HG03521 (cell line): ENCODE data around the gene SEPTIN3.

ENCODE experiments used
- ATAC-seq: cut with Tn5 transposase; IDR thresholded peaks from one replicate; pipeline ENCODE4 v1.9.1; 2021; ENCODE audit warnings: mild to moderate bottlenecking, moderate library complexity; ENCODE audit not compliant: unreplicated experiment

The SEPTIN3 gene

DNA sequence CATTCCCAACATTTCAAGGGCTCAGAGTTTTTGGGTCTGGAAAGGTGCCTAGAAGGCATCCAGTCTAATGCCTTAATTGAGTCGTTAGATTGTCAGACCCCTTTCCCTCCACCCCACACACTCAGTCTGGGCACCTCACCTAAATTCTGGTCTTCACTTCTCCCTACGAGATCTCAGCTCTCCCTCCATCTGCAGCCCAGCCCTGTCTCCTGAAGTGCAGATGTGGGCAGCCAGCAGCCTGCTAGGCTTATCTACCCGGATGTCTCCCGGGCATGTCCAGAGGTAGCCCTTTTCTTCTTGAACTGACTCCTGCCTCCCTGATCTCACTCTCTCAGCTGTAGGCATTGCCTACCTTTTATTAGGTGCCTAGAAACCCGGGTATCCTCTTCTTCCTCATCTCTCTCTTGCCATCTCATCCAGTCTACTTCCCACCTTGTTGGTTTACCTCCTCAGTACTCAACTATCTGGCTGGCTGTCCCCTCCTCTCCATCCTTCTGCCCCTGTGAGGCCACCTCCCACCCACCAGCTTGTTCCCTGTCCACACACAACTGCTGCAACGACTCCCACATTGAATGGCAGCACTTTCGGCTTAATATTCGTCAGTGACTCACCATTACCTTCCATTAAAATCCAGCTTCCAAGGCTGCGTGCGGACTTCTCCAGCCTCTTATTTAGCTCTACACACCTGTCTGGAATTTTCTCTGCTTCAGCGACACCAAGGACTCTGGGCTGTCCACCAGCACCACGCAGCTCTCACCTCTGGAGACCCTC, 6.2 kb downstream of the SEPTIN3 start:
- no peak for ATAC-seq

DNA sequence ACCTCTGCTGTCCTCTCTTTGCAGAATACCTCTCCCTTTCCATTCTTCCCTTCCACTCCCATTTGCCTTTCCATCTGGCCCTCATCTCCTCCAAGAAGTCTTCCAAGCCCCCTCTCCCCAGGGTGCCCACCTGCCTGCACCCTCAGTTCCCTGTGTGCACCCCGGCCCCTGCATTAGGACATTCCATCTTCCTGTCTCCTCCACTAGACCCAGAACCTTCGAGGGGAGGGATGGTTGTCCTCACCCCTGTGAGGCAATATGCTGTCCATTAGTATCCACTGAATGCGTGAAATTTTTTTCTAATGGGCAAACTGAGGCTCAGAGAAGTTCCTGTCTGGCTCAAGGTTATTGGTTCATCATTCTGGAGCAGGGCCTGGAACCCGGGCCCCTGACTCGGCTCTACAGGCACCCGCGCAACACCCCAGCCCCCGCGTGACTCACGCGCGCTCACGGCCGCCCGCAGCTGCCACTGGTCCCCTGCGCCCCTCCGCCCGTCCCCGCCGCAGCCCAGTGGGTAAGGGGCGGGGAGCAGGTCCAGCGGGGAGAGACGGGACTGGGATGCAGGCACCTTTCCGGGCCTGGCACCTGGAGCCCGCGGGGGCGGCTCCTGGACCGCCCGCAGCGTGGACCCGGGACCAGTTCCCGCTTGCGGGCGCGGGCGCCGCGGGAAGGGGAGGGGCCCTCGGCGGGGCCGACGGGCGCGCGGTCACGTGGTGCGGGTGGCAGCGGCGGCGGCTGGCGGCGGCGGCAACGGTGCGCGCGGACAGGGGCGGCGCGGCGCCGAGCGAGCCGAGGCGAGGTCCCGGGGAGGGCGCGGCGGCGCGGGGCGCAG, 7.0 kb downstream of the SEPTIN3 start:
- no peak for ATAC-seq

DNA sequence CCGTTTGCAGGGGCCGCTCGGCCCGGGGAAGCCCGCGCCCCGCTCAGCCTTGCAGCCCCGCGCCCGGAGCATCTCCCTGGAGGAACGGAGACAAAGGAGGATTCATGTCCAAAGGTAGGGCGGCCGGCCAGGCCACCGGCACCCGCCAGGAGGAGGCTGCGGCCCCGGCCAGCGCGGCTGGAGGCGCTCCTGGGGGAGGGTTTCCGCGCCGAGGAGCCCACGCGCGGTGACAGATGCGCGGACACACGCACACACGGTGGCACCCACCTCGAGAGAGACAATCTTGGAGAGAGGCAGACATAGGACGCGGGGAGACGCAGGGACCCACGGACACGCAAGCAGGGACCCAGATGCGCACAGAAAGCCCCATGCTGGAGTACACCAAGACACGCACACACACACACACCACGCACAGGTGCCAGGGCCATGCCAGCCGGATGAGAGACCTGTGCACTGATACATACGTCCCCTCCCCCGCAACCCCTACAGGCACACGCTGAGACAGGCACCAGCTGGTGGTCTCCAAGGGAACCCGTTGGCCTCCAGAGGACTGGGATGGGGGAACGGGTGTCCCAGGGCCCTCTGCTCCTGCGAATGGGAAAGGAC, 7.8 kb downstream of the SEPTIN3 start:
- ATAC-seq = no peak

DNA sequence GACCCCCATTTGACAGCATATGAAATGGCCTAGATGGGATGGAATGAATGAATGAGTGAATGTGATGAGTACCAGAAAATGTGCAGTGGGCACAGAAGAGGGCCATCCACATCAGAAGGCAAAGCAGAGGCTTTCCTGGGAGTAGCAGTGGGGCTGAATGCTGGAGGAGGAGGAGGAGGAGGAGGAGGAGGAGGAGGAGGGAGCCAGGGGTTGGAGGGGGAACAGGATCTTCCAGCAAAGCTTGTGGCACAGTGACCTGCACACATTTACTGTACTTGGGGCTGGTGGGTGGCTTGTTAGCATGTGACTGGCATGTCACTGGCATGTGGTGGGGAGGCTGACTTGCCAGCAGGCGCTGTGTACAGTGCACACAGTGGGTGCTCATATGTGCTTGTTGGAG, 9.5 kb downstream of the SEPTIN3 start:
- ATAC-seq = no peak

DNA sequence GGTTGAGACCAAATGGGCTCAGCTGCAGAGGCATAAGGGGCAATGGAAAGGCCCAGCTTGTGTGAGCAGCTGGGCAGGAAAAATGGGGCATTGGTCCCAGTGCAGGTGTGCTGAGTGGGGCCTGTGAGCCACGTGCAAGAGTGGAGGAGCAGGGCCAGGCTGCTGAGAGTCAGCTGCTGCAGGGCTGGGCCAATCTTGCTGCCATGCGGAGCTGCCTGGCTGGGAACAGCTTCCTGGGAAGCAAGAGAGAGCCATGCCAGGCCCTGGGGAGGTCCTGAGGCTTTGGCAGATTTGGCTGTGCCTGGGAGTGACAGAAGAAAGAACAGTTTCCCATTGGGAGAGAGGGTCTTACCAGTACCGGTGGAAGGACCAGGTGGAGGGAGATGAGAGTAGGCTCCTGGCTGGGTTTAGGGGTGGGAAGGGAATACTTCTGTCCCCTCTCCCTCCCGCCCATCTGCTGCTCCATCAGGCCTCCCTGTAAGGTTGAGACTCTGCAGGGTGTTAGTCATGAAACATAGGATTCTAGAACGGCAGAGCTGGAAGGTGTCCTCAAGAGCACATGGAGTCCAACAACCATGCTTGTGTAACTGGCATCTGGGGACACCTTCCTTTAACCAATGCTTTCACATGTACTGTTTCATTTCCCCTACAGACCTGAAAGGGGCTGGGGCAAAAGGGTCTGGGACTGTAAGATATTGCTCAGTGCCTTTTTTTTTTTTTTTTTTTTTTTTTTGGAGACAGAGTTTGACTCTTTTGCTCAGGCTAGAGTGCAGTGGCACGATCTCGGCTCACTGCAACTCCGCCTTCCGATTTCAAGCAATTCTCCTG, 10.4 kb downstream of the SEPTIN3 start:
- no peak for ATAC-seq

DNA sequence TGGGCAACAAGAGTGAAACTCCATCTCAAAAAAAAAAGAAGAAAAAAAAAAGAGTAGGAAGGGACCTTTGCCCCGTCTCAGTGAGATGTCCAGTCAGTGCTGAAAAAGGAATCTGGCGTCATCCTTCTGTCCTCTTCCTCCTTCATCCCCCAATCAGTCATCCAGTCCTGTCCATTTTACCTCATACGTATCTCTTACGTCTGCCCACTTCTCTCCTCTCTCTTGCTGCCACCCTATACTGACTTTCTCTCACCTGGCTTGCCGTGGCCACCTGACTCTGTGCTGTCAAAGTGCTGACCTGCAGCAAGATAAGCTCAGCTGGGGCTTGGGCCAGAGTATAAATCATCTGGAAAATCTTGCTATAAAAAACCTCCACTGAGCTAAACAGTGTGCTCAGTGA, 13.6 kb downstream of the SEPTIN3 start:
- no peak for ATAC-seq

DNA sequence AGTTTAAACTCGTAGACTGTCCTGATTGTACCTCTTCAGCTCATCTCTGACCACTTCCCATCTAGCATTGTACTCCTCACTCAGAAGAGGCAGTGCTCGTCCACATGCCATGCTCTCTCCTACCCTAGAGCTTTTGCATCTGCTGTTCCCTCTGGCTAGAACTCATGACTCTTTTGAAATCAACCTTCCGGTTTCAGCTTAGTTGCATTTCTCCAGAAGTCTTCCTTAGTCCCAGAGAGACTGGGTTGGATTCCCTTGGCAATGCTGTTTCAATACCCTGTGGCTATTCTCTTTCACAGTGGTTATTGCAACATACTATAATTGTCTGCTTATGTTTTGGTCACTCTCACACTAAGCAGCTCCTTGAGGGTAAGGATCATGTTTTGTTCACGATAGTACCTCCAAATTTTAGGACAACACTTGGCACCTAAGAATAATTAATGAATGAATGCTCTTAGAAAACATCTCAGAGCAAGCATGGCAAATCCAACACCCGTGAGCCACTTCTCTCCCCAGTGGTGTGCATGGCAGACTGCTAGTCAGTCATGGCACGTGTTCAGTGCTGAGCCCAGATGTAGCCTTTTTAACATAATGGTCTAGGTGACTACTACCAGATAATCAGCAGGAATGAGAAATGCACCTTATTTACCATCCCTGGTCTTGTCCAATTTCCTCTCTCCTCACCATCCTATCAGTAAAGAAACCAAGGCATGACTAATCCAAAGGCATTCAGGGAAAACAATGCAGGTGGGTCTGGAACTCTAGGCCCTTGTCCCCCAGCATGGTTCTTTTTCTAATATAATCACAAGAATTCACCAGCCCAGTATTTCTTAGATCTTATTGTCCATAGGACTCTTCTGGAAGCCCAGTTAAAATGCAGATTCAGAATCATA, 14.5 kb downstream of the SEPTIN3 start:
- no peak for ATAC-seq

DNA sequence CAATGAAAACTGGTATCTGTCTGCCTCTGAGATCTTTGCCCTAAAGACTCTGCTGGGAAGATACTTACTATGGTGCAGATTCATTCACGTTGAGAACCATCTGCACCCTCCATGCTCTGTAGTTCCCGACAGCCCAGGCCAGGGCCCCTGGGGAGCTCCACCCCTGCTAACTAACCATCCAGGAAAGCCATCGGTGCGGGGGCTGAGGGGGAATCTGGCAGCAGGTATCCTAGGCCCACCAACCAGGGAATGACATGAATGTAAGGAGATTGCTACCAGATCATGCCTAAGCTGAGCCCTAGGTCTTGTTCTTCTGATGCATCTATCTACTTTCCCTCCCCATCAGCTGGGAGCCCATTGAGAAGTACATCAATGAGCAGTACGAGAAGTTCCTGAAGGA, 18.0 kb downstream of the SEPTIN3 start:
- ATAC-seq = no peak

DNA sequence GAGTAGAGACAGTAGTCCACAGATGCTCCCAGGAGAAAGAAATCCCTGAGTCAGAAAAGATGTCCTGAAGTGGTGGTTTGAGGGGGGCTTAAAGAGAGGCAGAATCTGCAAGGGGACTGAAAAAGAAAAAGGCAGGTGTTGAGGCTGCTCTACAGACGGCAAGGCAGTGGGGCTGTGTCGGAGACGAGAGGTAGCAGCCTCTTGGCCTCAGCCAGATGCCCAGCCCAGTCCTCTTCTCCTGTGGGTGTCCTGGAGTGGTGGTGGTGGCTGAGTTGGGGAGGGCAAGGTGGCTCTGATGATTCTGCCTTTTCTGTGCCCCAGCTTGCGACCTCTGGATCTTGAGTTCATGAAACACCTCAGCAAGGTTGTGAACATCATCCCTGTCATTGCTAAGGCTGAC, 20.0 kb downstream of the SEPTIN3 start:
- ATAC-seq = no peak

DNA sequence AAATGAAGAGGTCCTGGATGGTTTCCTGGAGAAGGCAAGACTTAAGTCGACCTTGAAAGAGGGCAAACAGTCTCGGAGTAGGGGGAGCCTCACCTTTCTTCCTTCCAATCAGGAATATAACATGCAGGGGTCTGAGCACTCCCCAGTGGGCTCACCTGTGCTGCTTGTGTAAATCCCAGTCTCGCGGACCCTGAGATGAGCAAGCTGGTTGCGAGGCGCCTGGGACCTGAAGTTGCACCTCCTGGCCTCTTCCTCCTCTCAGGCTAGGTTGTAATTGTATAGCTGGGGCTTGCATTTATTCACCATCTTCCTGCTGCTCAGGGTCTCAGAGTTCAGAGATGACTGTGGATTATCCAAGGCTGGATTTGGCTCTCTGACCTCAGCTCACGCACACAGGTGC, 21.9 kb downstream of the SEPTIN3 start:
- no peak for ATAC-seq

DNA sequence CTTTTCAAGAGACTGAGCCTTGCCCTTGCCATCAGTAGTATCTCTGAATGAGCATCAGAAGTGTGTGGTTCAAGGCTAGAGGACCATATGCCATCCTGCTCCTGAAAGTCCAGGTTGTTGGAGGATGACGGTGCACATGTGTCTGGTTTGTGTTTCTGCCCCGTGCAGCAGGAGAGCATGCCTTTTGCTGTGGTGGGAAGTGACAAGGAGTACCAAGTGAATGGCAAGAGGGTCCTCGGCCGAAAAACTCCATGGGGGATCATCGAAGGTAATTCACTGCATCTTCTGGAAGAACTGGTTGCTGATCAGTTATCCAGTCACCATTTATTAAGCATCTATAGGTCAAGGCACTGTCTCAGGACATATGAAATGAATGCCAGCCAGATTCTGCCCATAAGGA, 23.3 kb downstream of the SEPTIN3 start:
- no peak for ATAC-seq

DNA sequence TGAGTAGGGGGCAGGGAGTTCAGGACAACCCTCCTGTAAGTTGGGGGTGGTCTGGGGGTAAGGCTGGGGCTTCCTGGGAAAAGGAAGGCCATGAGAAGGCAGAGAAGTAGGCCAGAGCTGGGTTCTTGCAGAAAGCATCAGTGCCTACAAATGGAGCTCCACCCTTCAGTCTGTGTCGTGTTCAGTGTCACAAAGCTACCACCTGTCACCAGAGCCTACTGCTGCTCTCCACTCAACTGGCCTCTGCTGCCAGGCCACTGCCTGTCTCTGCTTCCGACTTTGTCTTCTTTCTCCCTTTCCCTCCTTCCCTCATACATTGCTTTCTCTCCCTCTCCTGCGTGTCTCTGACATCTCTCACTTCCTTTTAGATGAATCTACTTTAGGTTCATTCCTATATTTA, 26.0 kb downstream of the SEPTIN3 start:
- ATAC-seq = no peak

DNA sequence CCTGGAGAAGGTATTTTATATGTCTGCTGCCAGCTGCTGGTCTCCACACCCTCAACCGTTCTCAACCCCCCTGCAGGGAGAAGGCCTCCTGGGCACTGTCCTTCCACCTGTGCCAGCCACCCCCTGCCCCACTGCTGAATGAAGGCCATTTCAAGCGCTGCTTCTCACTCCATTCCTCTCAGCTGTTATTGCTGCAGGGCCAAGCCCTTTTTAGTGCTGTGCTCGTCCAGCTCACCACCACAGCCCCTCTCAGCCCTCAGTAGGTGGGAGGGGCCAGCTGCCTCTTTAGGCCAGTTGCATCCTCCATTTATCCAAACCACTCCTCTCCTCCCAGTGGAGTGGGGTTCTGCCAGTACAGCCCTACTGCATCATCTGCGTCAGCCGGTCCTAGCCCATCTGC, 27.6 kb downstream of the SEPTIN3 start:
- ATAC-seq = no peak

DNA sequence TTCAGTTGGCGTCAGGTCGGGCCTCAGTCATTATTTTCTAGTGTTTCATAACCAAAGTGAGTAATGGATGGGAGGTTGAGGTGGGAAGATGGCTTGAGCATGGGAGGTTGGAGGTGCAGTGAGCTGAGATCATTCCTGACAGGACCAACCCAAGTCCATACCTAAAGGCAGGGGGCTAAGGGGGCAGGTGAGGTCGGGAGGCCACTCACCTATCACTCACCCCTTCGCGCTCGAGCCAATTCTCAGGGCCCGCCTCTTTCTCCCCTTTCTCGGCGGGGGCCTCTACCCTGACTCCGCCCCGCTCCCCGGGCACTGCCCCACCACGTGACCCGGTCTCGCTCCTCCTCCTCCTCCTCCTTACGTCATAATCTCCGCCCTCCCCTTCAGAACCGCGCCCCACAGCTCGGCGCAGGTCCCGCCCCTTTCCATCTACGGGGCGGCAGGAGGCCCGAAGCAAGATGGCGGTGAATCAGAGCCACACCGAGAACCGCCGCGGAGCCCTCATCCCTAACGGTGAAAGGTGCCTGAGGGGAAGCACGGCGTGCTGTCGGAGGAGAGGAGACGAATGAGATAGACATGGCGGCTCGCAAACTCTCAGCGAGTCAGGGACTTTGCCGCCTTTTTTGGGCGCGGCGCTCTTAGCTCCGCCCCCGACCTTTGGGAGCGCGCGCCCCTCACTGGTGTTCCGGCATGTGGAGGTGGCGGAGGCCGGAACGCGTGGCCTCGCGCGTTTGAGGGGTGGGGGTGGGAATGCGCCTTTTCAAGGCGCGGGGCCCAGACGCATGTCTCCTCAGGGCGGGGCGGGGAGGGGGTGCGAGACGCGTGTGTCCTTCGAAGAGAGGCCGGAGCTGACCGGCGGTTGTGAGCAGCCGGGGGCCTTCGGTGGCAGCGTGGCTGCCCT, 29.4 kb downstream of the SEPTIN3 start, which contains the start of gene WBP2NL:
Gene WBP2NL, plus strand, starts transcription at position 428 of the 901 bp plus-strand sequence. Its CDS starts 31 bp downstream, at position 459.
- peak; percentile 89 for ATAC-seq

DNA sequence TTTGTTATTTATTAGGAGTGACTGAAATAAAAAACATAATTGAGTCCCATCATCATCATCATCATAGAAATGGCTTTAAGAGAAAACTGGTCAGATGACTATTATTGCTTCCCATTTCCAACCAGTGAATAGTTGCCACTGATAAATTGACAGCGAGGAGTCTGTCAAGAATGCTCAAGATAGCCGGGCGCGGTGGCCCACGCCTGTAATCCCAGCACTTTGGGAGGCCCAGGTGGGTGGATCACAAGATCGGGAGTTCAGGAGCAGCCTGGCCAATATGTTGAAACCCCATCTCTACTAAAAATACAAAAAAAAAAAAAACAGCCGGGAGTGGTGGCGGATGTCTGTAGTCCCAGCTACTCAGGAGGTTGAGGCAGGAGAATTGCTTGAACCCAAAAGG, 31.2 kb downstream of the SEPTIN3 start:
- no peak for ATAC-seq

DNA sequence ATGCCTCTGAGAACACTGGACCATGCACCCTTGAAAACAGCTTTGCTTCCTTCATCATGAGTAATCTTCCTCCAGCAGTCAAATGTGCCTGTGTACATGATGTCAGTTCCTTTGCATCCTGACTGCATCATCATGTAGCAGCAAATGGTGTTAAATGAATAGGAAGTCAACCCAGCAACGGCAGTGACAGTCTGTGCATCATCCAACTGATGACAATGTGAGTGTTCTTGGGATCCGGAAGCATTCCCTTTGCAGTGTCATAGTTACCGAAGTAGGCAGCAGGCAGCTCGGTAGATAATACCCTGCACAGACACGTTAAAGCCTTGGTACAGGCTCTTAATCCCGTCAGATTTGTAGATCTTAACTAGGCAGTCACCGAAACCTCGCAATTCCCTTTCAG, 31.9 kb downstream of the SEPTIN3 start:
- ATAC-seq = no peak

DNA sequence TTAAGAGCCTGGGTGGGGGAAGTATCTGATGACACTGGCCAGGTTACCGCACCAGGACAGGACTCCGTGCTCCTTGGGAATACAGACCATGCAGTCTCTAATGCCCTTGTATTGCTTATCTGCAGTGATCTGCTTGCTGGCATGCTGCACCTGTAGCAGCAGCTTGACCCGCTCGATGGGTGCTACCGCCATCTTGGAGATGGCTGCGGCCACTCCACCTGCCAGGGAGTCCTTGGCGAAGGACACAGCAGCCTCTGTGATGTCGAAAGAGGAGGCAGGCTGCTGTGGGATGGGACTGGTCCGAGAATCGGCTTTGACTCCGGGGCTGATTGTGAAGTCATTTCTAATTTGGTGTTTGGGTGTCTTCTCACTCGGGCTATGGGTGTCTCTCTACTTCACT, 32.5 kb downstream of the SEPTIN3 start:
- no peak for ATAC-seq

DNA sequence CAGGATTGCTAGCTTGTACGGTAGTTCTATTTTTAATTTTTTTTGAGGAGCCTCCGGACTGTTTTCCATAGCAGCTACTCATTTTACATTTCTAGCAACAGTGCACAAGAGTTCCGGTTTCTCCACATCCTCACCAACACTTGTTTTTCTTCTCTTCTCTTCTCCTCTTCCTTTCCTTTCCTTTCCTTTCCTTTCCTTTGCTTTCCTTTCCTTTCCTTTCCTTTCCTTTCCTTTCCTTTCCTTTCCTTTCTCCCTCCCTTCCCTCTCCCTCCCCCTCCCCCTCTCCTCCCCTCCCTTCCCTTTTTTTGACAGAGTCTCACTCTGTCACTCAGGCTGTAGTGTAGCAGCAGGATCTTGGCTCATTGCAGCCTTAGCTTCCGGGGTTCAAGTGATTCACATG, 38.7 kb downstream of the SEPTIN3 start:
- ATAC-seq = no peak

DNA sequence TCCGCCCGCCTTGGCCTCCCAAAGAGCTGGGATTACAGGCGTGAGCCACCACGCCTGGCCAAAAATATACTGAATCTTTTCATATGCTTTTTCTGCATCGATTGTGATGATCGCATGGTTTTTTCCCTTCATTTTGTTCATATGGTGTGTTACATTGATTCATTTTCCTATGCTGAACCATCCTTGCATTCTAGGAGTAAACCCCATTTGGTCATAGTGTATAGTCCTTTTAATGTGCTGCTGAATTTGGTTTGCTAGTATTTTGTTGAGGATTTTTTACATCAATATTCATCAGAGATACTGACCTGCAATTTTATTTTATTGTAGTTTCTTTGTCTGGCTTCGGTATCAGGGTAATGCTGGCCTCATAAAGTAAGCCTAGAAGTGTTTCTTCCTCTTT, 41.5 kb downstream of the SEPTIN3 start:
- no peak for ATAC-seq
